Smooth muscle cell (in vitro differentiated cells): ENCODE data around the gene DPYD. TPM values are rescaled to one million over a fixed set of nuclear protein-coding genes. Genes with fewer than 3 reads are reported as not detected.

Source experiments
- DNase-seq: peaks from one replicate; lab custom pipeline; 2025; ENCODE audit not compliant: unreplicated experiment; lab: John Stamatoyannopoulos, UW
- H2AFZ ChIP-seq: fragments of 200-600 bp; sonication (generic); 2 replicates; pipeline ENCODE4 v1.6.0; 2016; ENCODE audit warnings: antibody characterized with exemption, low read depth, mild to moderate bottlenecking
- H3F3A ChIP-seq: fragments of 200-600 bp; sonication (generic); 2 replicates; pipeline ENCODE4 v1.6.0; 2017; ENCODE audit warnings: antibody characterized with exemption, low read depth
- H3K27ac ChIP-seq: fragments of 200-600 bp; sonication (generic); 2 replicates; pipeline ENCODE4 v1.5.1; 2016; ENCODE audit warnings: low read depth, mild to moderate bottlenecking
- H3K27me3 ChIP-seq: fragments of 200-600 bp; sonication (generic); 2 replicates; pipeline ENCODE4 v1.6.1; 2016; ENCODE audit warnings: low read depth, mild to moderate bottlenecking
- H3K36me3 ChIP-seq: fragments of 200-600 bp; sonication (generic); 2 replicates; pipeline ENCODE4 v1.5.1; 2016; ENCODE audit warnings: low read depth
- H3K4me1 ChIP-seq: fragments of 200-600 bp; sonication (generic); 2 replicates; pipeline ENCODE4 v1.5.1; 2016; ENCODE audit warnings: low read depth
- H3K4me2 ChIP-seq: fragments of 200-600 bp; sonication (generic); 2 replicates; pipeline ENCODE4 v1.6.0; 2016; ENCODE audit warnings: mild to moderate bottlenecking
- H3K4me3 ChIP-seq: fragments of 200-600 bp; sonication (generic); 2 replicates; pipeline ENCODE4 v1.5.1; 2016; ENCODE audit warnings: mild to moderate bottlenecking
- H3K79me2 ChIP-seq: fragments of 200-600 bp; sonication (generic); 2 replicates; pipeline ENCODE4 v1.6.0; 2016; ENCODE audit warnings: low read depth, mild to moderate bottlenecking
- H3K9ac ChIP-seq: fragments of 200-600 bp; sonication (generic); 2 replicates; pipeline ENCODE4 v1.6.0; 2016; ENCODE audit warnings: low read depth
- H3K9me3 ChIP-seq: fragments of 200-600 bp; sonication (generic); replicated peaks from 2 replicates; pipeline ENCODE4 v1.5.1; 2016; ENCODE audit warnings: low read depth
- H4K20me1 ChIP-seq: fragments of 200-600 bp; sonication (generic); 2 replicates; pipeline ENCODE4 v1.6.0; 2016; ENCODE audit warnings: low read depth
- CTCF ChIP-seq: fragments of 200-600 bp; sonication (generic); IDR thresholded peaks from 2 replicates; pipeline ENCODE4 v1.5.1; 2017; ENCODE audit warnings: borderline replicate concordance, mild to moderate bottlenecking, antibody characterized with exemption; ENCODE audit not compliant: insufficient read depth, poor library complexity, severe bottlenecking
- WGBS: methylation state at CpG from one replicate; pipeline ENCODE4 v1.1.7; 2016; ENCODE audit warnings: low lambda C conversion rate; 5-methylcytosine and 5-hydroxymethylcytosine counted together
- polyA plus RNA-seq: library from polyadenylated mRNA; unstranded; fragments of >200 nt; fragmentation: Nextera tagmentation; extraction: Ambion mirVana; gene quantifications from 2 replicates; pipeline ENCODE4 v1.2.1, GENCODE V29; 2016
- total RNA-seq: library from RNA; depleted of rRNA; stranded (reverse); fragments of >200 nt; gene quantifications from 2 replicates; pipeline ENCODE4 v1.2.3, GENCODE V29; 2014

The DPYD gene
- total and polyA plus RNA-seq, 2 experiments from 2014 or later, result 1.8 to 2.0 TPM

- no peaks in the 10 kb centered on the region for H3K9me3 ChIP-seq
- H3K9ac ChIP-seq, result no peak overlapping the region
- peaks cover 12% of the 10 kb centered on the region for H3K4me1 ChIP-seq
- no peaks in the 10 kb centered on the region for H3F3A ChIP-seq
- no peak for TF ChIP-seq CTCF
- no peaks in the 10 kb centered on the region for H3K27me3 ChIP-seq
- peak overlapping the region; percentile 67 for H3K4me2 ChIP-seq
- no peaks in the 10 kb centered on the region for H4K20me1 ChIP-seq
- H3K4me3 ChIP-seq, result no peak overlapping the region
- no peak for DNase-seq
- no peaks in the 10 kb centered on the region for H3K36me3 ChIP-seq
- H3K79me2 ChIP-seq, result no peaks in the 10 kb centered on the region
- WGBS, result 37% methylated on average over 3 of the region's 3 CpGs
- H3K27ac ChIP-seq, result no peak overlapping the region
- H2AFZ ChIP-seq, result no peak overlapping the region
Observed at GRCh38 chr1:97630948-97631347, 289.9 kb downstream of the DPYD start.

GRCh38 chr1:97630281-97630680 lies 290.6 kb downstream of the DPYD start:
- no peaks in the 10 kb centered on the region for H3F3A ChIP-seq

GRCh38 chr1:97623220-97623619 lies 297.6 kb downstream of the DPYD start:
- no peak overlapping the region for H2AFZ ChIP-seq
- no peak for TF ChIP-seq CTCF
- H3K4me1 ChIP-seq, result no peaks in the 10 kb centered on the region

More at GRCh38 chr1:97630281-97630680, 290.6 kb downstream of the DPYD start:
- DNase-seq, result no peak
- WGBS, result 38% methylated on average over 1 of the region's 1 CpG
- H3K27ac ChIP-seq, result no peak overlapping the region
- no peaks in the 10 kb centered on the region for H3K36me3 ChIP-seq
- H3K79me2 ChIP-seq, result no peaks in the 10 kb centered on the region
- H3K9ac ChIP-seq, result no peak overlapping the region
- H2AFZ ChIP-seq, result no peak overlapping the region
- no peaks in the 10 kb centered on the region for H3K27me3 ChIP-seq
- no peaks in the 10 kb centered on the region for H3K9me3 ChIP-seq
- peak overlapping the region; percentile 67 for H3K4me2 ChIP-seq
- H4K20me1 ChIP-seq, result no peaks in the 10 kb centered on the region
- H3K4me3 ChIP-seq, result no peak overlapping the region
- TF ChIP-seq CTCF, result no peak
- peaks cover 12% of the 10 kb centered on the region for H3K4me1 ChIP-seq

GRCh38 chr1:97621955-97622354 lies 298.9 kb downstream of the DPYD start:
- WGBS, result 93% methylated on average over 1 of the region's 1 CpG
- DNase-seq, result no peak

More at GRCh38 chr1:97623220-97623619, 297.6 kb downstream of the DPYD start:
- H3K4me2 ChIP-seq, result no peak overlapping the region
- H3F3A ChIP-seq, result no peaks in the 10 kb centered on the region
- no peaks in the 10 kb centered on the region for H3K27me3 ChIP-seq
- H4K20me1 ChIP-seq, result no peaks in the 10 kb centered on the region
- no peaks in the 10 kb centered on the region for H3K36me3 ChIP-seq
- H3K79me2 ChIP-seq, result no peaks in the 10 kb centered on the region
- H3K4me3 ChIP-seq, result no peak overlapping the region
- H3K9ac ChIP-seq, result no peak overlapping the region
- no peak overlapping the region for H3K27ac ChIP-seq
- no peaks in the 10 kb centered on the region for H3K9me3 ChIP-seq
- DNase-seq, result no peak

More at GRCh38 chr1:97621955-97622354, 298.9 kb downstream of the DPYD start:
- Histone ChIP-seq H4K20me1 (no peaks in the 10 kb centered on the region), H3K4me3 (no peak overlapping the region), H2AFZ (no peak overlapping the region), H3K36me3 (no peaks in the 10 kb centered on the region), H3F3A (no peaks in the 10 kb centered on the region), H3K9me3 (no peaks in the 10 kb centered on the region), H3K9ac (no peak overlapping the region), H3K4me2 (no peak overlapping the region), H3K27me3 (no peaks in the 10 kb centered on the region), H3K27ac (no peak overlapping the region), H3K79me2 (no peaks in the 10 kb centered on the region), H3K4me1 (no peaks in the 10 kb centered on the region)
- no peak for TF ChIP-seq CTCF
